NB4 (cell line): Measurements from ENCODE around the gene NFASC.

ENCODE experiments used
- DNase-seq: peaks from one replicate; pipeline ENCODE4 v3.0.0; 2010; ENCODE audit warnings: low read depth
- H3K4me3 ChIP-seq: one replicate; pipeline ENCODE4 v1.5.1; 2011; ENCODE audit warnings: mild to moderate bottlenecking, low read depth, low read length, moderate library complexity
- MYC ChIP-seq: IDR thresholded peaks from 2 replicates; pipeline ENCODE4 v1.6.1; 2011; ENCODE audit warnings: low read depth, low read length
- POLR2A ChIP-seq: IDR thresholded peaks from 2 replicates; pipeline ENCODE4 v1.6.1; 2011; ENCODE audit warnings: mild to moderate bottlenecking; ENCODE audit not compliant: insufficient read length; ENCODE audit errors: extremely low read depth
- TF ChIP-seq, protein P1 (sequence below): IDR thresholded peaks from one replicate; pipeline ENCODE4 v1.5.1; 2012; ENCODE audit warnings: low read depth, low read length
- TF ChIP-seq, protein P2 (sequence below): IDR thresholded peaks from 2 replicates; pipeline ENCODE4 v1.6.1; 2011; ENCODE audit warnings: low read depth, low read length

The NFASC gene

GRCh38 chr1:204962742-204963632, 92.3 kb downstream of the NFASC start:
- DNase-seq, result no peak
- no peak overlapping the region for H3K4me3 ChIP-seq
- no peak for TF ChIP-seq POLR2A
- TF ChIP-seq, protein P1, sequence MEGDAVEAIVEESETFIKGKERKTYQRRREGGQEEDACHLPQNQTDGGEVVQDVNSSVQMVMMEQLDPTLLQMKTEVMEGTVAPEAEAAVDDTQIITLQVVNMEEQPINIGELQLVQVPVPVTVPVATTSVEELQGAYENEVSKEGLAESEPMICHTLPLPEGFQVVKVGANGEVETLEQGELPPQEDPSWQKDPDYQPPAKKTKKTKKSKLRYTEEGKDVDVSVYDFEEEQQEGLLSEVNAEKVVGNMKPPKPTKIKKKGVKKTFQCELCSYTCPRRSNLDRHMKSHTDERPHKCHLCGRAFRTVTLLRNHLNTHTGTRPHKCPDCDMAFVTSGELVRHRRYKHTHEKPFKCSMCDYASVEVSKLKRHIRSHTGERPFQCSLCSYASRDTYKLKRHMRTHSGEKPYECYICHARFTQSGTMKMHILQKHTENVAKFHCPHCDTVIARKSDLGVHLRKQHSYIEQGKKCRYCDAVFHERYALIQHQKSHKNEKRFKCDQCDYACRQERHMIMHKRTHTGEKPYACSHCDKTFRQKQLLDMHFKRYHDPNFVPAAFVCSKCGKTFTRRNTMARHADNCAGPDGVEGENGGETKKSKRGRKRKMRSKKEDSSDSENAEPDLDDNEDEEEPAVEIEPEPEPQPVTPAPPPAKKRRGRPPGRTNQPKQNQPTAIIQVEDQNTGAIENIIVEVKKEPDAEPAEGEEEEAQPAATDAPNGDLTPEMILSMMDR, result no peak
- TF ChIP-seq, protein P2, sequence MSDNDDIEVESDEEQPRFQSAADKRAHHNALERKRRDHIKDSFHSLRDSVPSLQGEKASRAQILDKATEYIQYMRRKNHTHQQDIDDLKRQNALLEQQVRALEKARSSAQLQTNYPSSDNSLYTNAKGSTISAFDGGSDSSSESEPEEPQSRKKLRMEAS, result no peak
- no peak for TF ChIP-seq MYC

- TF ChIP-seq MYC, result no peak
- TF ChIP-seq, protein P2, result no peak
- no peak for TF ChIP-seq POLR2A
- TF ChIP-seq, protein P1, result no peak
- no peak overlapping the region for H3K4me3 ChIP-seq
- DNase-seq, result no peak
Observed at GRCh38 chr1:204967451-204967850, 96.8 kb downstream of the NFASC start.

DNA sequence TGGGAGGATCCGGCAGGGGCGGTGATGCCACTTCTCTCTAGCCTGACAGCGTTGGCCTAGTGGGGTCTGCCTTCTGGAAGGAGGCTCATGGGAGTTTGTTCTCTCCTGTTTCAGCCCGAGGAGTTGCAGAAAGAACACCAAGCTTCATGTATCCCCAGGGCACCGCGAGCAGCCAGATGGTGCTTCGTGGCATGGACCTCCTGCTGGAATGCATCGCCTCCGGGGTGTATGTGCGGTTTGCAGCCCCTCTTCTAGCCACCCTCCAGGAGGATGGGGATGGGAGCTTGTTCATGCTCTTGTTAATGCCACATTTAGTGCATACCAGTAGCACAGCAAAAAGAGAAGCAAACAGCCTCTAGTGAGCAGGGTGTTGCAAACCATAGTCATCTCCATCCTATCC, 97.5 kb downstream of the NFASC start:
- TF ChIP-seq MYC (no peak), POLR2A (no peak)
- TF ChIP-seq, protein P2, result no peak
- TF ChIP-seq, protein P1, result no peak
- DNase-seq, result no peak
- H3K4me3 ChIP-seq, result no peak overlapping the region

GRCh38 chr1:204968951-204969350, 98.3 kb downstream of the NFASC start:
- no peak for TF ChIP-seq MYC
- no peak for TF ChIP-seq POLR2A
- TF ChIP-seq, protein P2, result no peak
- TF ChIP-seq, protein P1, result no peak
- DNase-seq, result no peak
- H3K4me3 ChIP-seq, result no peak overlapping the region

DNA sequence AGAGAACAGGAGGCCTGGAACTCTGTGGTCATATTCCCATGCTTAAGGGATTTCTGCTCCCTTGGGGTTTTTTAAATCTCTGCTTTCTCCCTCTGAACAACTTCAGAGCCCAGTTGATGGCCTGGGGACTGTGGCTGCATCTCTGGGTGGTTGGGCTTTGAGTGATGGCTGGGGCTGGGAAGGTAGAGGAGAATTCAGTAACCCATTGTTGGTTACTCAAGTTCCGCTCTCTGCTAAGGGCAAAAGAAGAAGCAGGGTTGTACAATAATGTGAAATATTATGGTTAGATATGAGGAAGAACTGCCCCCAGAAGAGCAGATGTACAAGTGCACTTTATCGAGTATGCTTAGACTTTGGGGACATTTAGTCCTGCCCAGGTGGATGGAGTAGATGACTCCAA, 100.3 kb downstream of the NFASC start:
- DNase-seq, result no peak
- no peak for TF ChIP-seq POLR2A
- TF ChIP-seq, protein P2, result no peak
- TF ChIP-seq MYC, result no peak
- TF ChIP-seq, protein P1, result no peak
- no peak overlapping the region for H3K4me3 ChIP-seq
